GM12892 (cell line): ENCODE results near the gene MINDY4.

Experiments
- POLR2A ChIP-seq: IDR thresholded peaks from 2 replicates; pipeline ENCODE4 v1.6.1; 2011; ENCODE audit warnings: low read depth, low read length, control low read depth
- POLR2AphosphoS5 ChIP-seq: IDR thresholded peaks from 2 replicates; pipeline ENCODE4 v1.6.1; 2011; ENCODE audit warnings: low read depth, low read length, control low read depth
- TAF1 ChIP-seq: IDR thresholded peaks from 2 replicates; pipeline ENCODE4 v1.6.1; 2011; ENCODE audit warnings: low read depth, mild to moderate bottlenecking, control low read depth, low read length, borderline replicate concordance

DNA sequence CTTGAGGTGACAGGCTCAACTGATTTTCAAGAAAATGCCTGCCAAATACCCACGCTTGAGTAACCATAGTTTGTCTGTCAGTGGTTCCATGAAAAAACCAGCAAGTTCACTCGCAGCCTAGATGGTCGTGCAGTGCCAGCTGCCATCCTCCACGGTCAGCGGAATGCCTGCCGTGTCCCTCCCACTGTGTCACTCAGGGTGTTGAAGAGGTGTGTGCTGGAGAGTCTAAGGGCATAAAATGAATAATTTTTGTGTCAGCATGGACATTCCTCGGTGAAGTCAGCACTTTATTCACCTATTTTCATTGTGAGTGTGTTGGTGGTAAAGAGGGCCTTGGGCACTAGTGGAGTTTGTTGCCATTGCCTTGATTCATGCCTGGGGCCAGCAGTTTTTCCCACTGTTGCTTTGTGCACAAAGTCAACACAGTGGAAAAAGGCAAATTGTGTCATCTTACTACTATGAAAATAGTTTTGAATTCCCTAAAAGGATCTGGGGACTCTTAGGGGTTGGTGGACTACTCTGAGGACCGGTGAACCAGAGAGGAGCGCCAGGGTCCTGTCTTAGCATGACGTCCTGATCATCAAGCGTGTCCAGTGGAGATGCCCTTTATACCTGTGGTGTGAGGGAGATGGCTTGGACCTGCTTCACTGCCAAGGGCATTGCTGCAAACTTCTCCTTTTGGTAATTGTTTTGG lies 17.6 kb downstream of the MINDY4 start:
- no peak for TF ChIP-seq TAF1
- TF ChIP-seq POLR2AphosphoS5: no peak
- no peak for TF ChIP-seq POLR2A
